Motor neuron (in vitro differentiated cells): ENCODE results near the gene NPIPA1. TPM values are rescaled to one million over a fixed set of nuclear protein-coding genes. Genes with fewer than 3 reads are reported as not detected.
A peak's percentile ranks its signal among the peaks of the same experiment; 100 is the strongest.
"Not testable (repeated sequence)": the region's sequence is repeated elsewhere in the genome, so short reads cannot be mapped to it uniquely, and the experiment has no call there.

Source experiments
- ATAC-seq, 8 experiments: fragments of 200-7000 bp; cut with Tn5 transposase; replicated peaks in 6 of 8; 2 replicates each; pipeline ENCODE4 v1.8.0; 2021; ENCODE audit warnings: mild to moderate bottlenecking in 8 of 8, moderate library complexity in 8 of 8
- H3K27ac ChIP-seq, 2 donors: fragments of 250-450 bp; sonication (Bioruptor Pico); 2 replicates each; pipeline ENCODE4 v1.9.0; 2021; ENCODE audit warnings: antibody characterized with exemption in 2 of 2, mild to moderate bottlenecking in 2 of 2, moderate library complexity in 1 of 2
- H3K4me1 ChIP-seq, 2 donors: fragments of 250-450 bp; sonication (Bioruptor Pico); replicated peaks in 1 of 2; 2 replicates each; pipeline ENCODE4 v1.6.1; 2021; ENCODE audit warnings: antibody characterized with exemption in 2 of 2, mild to moderate bottlenecking in 2 of 2, moderate library complexity in 1 of 2
- H3K4me3 ChIP-seq, 5 donors: fragments of 250-450 bp; sonication (Bioruptor Pico); 2 replicates each; pipeline ENCODE4 v1.9.0; 2021; ENCODE audit warnings: antibody characterized with exemption in 5 of 5, mild to moderate bottlenecking in 5 of 5, moderate library complexity in 4 of 5
- WGBS, 10 experiments: fragments of 450-650 bp; shearing (Covaris generic); methylation state at CpG; one replicate each; pipeline ENCODE4 v1.0.0; 2022; 5-methylcytosine and 5-hydroxymethylcytosine counted together
- in situ Hi-C, 9 experiments: fragments of 400-800 bp; cut with MboI; loops; one replicate each; pipeline ENCODE4 v1.15.0; 2021; ENCODE audit warnings: low sequenced_read_pairs in 9 of 9, low pct_unique_long_range_greater_than_20kb in 2 of 9; ENCODE audit not compliant: unreplicated experiment in 9 of 9
- total RNA-seq, 8 experiments: library from RNA; unstranded; fragments of 300-600 nt; gene quantifications; 2 replicates each; pipeline versions ENCODE4 v1.2.3 to v1.2.4, GENCODE V29; 2022

The NPIPA1 gene
- total RNA-seq, 8 experiments from 2014 or later, result 31.3 to 116 (median 53.3) TPM

- H3K4me1 ChIP-seq, in situ Hi-C loops, H3K27ac ChIP-seq, H3K4me3 ChIP-seq, ATAC-seq: not testable (repeated sequence)
- WGBS, 10 experiments, result no CpG with 5 or more reads among the region's 41 CpGs
Measured at GRCh38 chr16:14919837-14920600, 17.2 kb upstream of the NPIPA1 start.

GRCh38 chr16:14922285-14922684 lies 15.0 kb upstream of the NPIPA1 start:
- H3K27ac ChIP-seq, ATAC-seq, H3K4me3 ChIP-seq, in situ Hi-C loops, H3K4me1 ChIP-seq: not testable (repeated sequence)
- WGBS, 10 experiments, result no CpG with 5 or more reads among the region's 27 CpGs

- H3K27ac ChIP-seq, H3K4me1 ChIP-seq, H3K4me3 ChIP-seq, in situ Hi-C loops, ATAC-seq: not testable (repeated sequence)
- no CpG with 5 or more reads among the region's 16 CpGs for WGBS, 10 experiments
Measured at GRCh38 chr16:14922968-14923367, 14.3 kb upstream of the NPIPA1 start.

GRCh38 chr16:14923394-14924088 lies 13.7 kb upstream of the NPIPA1 start:
- H3K4me1 ChIP-seq, ATAC-seq, in situ Hi-C loops, H3K27ac ChIP-seq, H3K4me3 ChIP-seq: not testable (repeated sequence)
- no CpG with 5 or more reads among the region's 31 CpGs for WGBS, 10 experiments

- H3K27ac ChIP-seq, H3K4me3 ChIP-seq, in situ Hi-C loops, H3K4me1 ChIP-seq, ATAC-seq: not testable (repeated sequence)
- WGBS, 10 experiments, result no CpG with 5 or more reads among the region's 17 CpGs
Measured at GRCh38 chr16:14924359-14924758, 12.9 kb upstream of the NPIPA1 start.

- H3K27ac ChIP-seq, H3K4me3 ChIP-seq, ATAC-seq, H3K4me1 ChIP-seq, in situ Hi-C loops: not testable (repeated sequence)
- WGBS, 10 experiments, result no CpG with 5 or more reads among the region's 18 CpGs
Measured at GRCh38 chr16:14924982-14925381, 12.3 kb upstream of the NPIPA1 start.

- WGBS, 10 experiments, result no CpG with 5 or more reads among the region's 31 CpGs
- ATAC-seq, result peak in 5 of 8 experiments; percentile 67 to 84 (median 75)
- in situ Hi-C loops, result not testable (repeated sequence)
Measured at GRCh38 chr16:14928064-14928714, 9.1 kb upstream of the NPIPA1 start.

GRCh38 chr16:14929176-14929575 lies 8.1 kb upstream of the NPIPA1 start:
- H3K4me1 ChIP-seq, in situ Hi-C loops, H3K4me3 ChIP-seq, H3K27ac ChIP-seq, ATAC-seq: not testable (repeated sequence)
- WGBS, 10 experiments, result no CpG with 5 or more reads among the region's 26 CpGs

More at GRCh38 chr16:14928064-14928714, 9.1 kb upstream of the NPIPA1 start:
- not testable (repeated sequence) for H3K4me1 ChIP-seq, H3K27ac ChIP-seq, H3K4me3 ChIP-seq

- ATAC-seq, H3K4me1 ChIP-seq, H3K4me3 ChIP-seq, H3K27ac ChIP-seq, in situ Hi-C loops: not testable (repeated sequence)
- WGBS, 10 experiments, result no CpG with 5 or more reads among the region's 25 CpGs
Measured at GRCh38 chr16:14930246-14930645, 7.0 kb upstream of the NPIPA1 start.

GRCh38 chr16:14930971-14931370 lies 6.3 kb upstream of the NPIPA1 start:
- H3K4me3 ChIP-seq, ATAC-seq, in situ Hi-C loops, H3K27ac ChIP-seq, H3K4me1 ChIP-seq: not testable (repeated sequence)
- WGBS, 10 experiments, result no CpG with 5 or more reads among the region's 19 CpGs

- ATAC-seq, H3K4me3 ChIP-seq, H3K27ac ChIP-seq, H3K4me1 ChIP-seq, in situ Hi-C loops: not testable (repeated sequence)
- WGBS, 10 experiments, result no CpG with 5 or more reads among the region's 47 CpGs
Measured at GRCh38 chr16:14932581-14933375, 4.5 kb upstream of the NPIPA1 start.

- H3K4me1 ChIP-seq, in situ Hi-C loops, ATAC-seq, H3K27ac ChIP-seq, H3K4me3 ChIP-seq: not testable (repeated sequence)
- WGBS, 10 experiments, result no CpG with 5 or more reads among the region's 9 CpGs
Measured at GRCh38 chr16:14937994-14938393, 751 bp downstream of the NPIPA1 start.

- H3K4me1 ChIP-seq, in situ Hi-C loops, H3K4me3 ChIP-seq, ATAC-seq, H3K27ac ChIP-seq: not testable (repeated sequence)
- no CpG with 5 or more reads among the region's 3 CpGs for WGBS, 10 experiments
Measured at GRCh38 chr16:14942686-14943085, 5.4 kb downstream of the NPIPA1 start.
